IPS-15b (cell line): Measurements from ENCODE around the gene ARID2.

Source experiments
- H3K27me3 ChIP-seq: one replicate; pipeline ENCODE4 v1.6.1; 2013; ENCODE audit warnings: low read length; ENCODE audit not compliant: control insufficient read depth, insufficient read depth
- H3K36me3 ChIP-seq: one replicate; pipeline ENCODE4 v1.6.1; 2013; ENCODE audit warnings: low read length; ENCODE audit not compliant: control insufficient read depth, insufficient read depth
- H3K4me1 ChIP-seq: one replicate; pipeline ENCODE4 v1.6.1; 2013; ENCODE audit warnings: mild to moderate bottlenecking, low read length; ENCODE audit not compliant: control insufficient read depth, insufficient read depth
- H3K4me3 ChIP-seq: one replicate; pipeline ENCODE4 v1.5.1; 2013; ENCODE audit warnings: low read depth, low read length
- H3K9ac ChIP-seq: one replicate; pipeline ENCODE4 v1.6.1; 2013; ENCODE audit warnings: low read depth, mild to moderate bottlenecking, low read length
- H3K9me3 ChIP-seq: one replicate; pipeline ENCODE4 v1.6.1; 2013; ENCODE audit warnings: mild to moderate bottlenecking, low read length; ENCODE audit not compliant: control insufficient read depth, insufficient read depth

The ARID2 gene

GRCh38 chr12:45721954-45722353 lies 7.6 kb upstream of the ARID2 start:
- Histone ChIP-seq H3K36me3 (no peaks in the 10 kb centered on the region), H3K4me3 (no peak overlapping the region), H3K9me3 (no peaks in the 10 kb centered on the region), H3K4me1 (no peaks in the 10 kb centered on the region), H3K9ac (no peak overlapping the region), H3K27me3 (no peaks in the 10 kb centered on the region)

- no peaks in the 10 kb centered on the region for H3K9me3 ChIP-seq
- H3K36me3 ChIP-seq: no peaks in the 10 kb centered on the region
- peak overlapping the region; percentile 84 for H3K9ac ChIP-seq
- H3K4me3 ChIP-seq: peak overlapping the region; percentile 80
- no peaks in the 10 kb centered on the region for H3K4me1 ChIP-seq
- H3K27me3 ChIP-seq: no peaks in the 10 kb centered on the region
Observed at GRCh38 chr12:45725631-45726602, 3.6 kb upstream of the ARID2 start.

GRCh38 chr12:45726603-45727300 lies 2.8 kb upstream of the ARID2 start:
- Histone ChIP-seq H3K9me3 (no peaks in the 10 kb centered on the region), H3K4me3 (peak overlapping the region; percentile 80), H3K36me3 (no peaks in the 10 kb centered on the region), H3K4me1 (no peaks in the 10 kb centered on the region), H3K9ac (peak overlapping the region; percentile 84), H3K27me3 (no peaks in the 10 kb centered on the region)

- Histone ChIP-seq H3K9ac (peak overlapping the region; percentile 84), H3K9me3 (no peaks in the 10 kb centered on the region), H3K4me1 (peaks cover 5% of the 10 kb centered on the region), H3K27me3 (no peaks in the 10 kb centered on the region), H3K36me3 (no peaks in the 10 kb centered on the region), H3K4me3 (peak overlapping the region; percentile 80)
Observed at GRCh38 chr12:45727301-45727979, 2.1 kb upstream of the ARID2 start.

GRCh38 chr12:45727980-45728629 lies 1.4 kb upstream of the ARID2 start:
- Histone ChIP-seq H3K4me1 (peaks cover 11% of the 10 kb centered on the region), H3K36me3 (no peaks in the 10 kb centered on the region), H3K9me3 (no peaks in the 10 kb centered on the region), H3K9ac (peak overlapping the region; percentile 72), H3K27me3 (no peaks in the 10 kb centered on the region), H3K4me3 (peak overlapping the region; percentile 80)

GRCh38 chr12:45728630-45729232 lies 775 bp upstream of the ARID2 start:
- Histone ChIP-seq H3K4me3 (peak overlapping the region; percentile 80), H3K27me3 (no peaks in the 10 kb centered on the region), H3K9me3 (no peaks in the 10 kb centered on the region), H3K36me3 (no peaks in the 10 kb centered on the region), H3K9ac (peak overlapping the region; percentile 42), H3K4me1 (peaks cover 13% of the 10 kb centered on the region)

- H3K9me3 ChIP-seq: no peaks in the 10 kb centered on the region
- H3K4me1 ChIP-seq: peaks cover 13% of the 10 kb centered on the region
- H3K9ac ChIP-seq: peak overlapping the region; percentile 92
- peak overlapping the region; percentile 62 for H3K4me3 ChIP-seq
- H3K27me3 ChIP-seq: no peaks in the 10 kb centered on the region
- no peaks in the 10 kb centered on the region for H3K36me3 ChIP-seq
Observed at GRCh38 chr12:45730084-45730347, 510 bp downstream of the ARID2 start.

- Histone ChIP-seq H3K4me3 (peak overlapping the region; percentile 60), H3K27me3 (no peaks in the 10 kb centered on the region), H3K36me3 (no peaks in the 10 kb centered on the region), H3K9ac (peak overlapping the region; percentile 86), H3K9me3 (no peaks in the 10 kb centered on the region), H3K4me1 (peaks cover 13% of the 10 kb centered on the region)
Observed at GRCh38 chr12:45730348-45731189, 1.1 kb downstream of the ARID2 start.

- Histone ChIP-seq H3K4me3 (peak overlapping the region; percentile 60), H3K4me1 (peaks cover 13% of the 10 kb centered on the region), H3K27me3 (no peaks in the 10 kb centered on the region), H3K9ac (peak overlapping the region; percentile 81), H3K9me3 (no peaks in the 10 kb centered on the region), H3K36me3 (no peaks in the 10 kb centered on the region)
Observed at GRCh38 chr12:45731190-45731775, 1.8 kb downstream of the ARID2 start.

- Histone ChIP-seq H3K4me1 (peaks cover 13% of the 10 kb centered on the region), H3K9ac (no peak overlapping the region), H3K9me3 (peaks cover 3% of the 10 kb centered on the region), H3K27me3 (no peaks in the 10 kb centered on the region), H3K36me3 (no peaks in the 10 kb centered on the region), H3K4me3 (peak overlapping the region; percentile 60)
Observed at GRCh38 chr12:45732250-45732649, 2.7 kb downstream of the ARID2 start.
